Measurements from ENCODE around the gene ATXN1. TPM values are rescaled to one million over a fixed set of nuclear protein-coding genes. Genes with fewer than 3 reads are reported as not detected.

Gene ATXN1
- polyA plus RNA-seq, 1 of the 3 experiments (the other 2 are of a cell fraction): 7.9 TPM

DNA sequence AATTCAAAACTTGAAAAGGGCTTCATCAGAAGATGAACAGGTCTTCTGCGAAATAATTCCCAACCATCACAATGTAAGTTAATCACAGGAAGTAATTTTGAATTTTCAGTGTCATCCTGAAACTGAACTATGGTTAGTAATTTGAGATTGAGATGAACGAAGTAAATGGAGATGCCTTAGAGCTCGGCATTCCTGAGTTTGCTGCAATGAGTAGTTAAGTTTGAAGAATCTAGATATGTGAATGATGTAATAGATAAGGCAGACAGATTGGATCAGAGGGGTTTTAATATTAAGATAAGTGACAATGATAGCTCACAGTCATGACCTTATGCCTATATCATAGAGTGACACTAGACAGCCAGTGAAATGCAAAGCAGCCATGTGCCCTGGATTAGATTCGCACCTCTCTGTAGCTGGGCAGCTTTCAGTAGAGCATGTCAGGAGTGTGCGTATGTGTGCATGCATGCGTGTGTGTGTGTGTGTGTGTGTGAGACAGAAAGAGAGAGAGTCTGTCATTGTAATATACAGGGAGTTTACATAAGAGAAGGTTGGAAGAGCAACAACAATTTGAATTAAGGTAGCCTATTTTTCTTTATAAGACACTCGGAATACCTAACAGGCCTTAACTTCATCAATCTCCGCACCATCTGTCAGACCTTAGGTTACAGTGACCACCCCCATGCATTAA lies 289.9 kb downstream of the ATXN1 start:
- no peak overlapping the region for H3K9ac ChIP-seq
- peaks cover 0 to 22% of the 10 kb centered on the region in 2 experiments for H3K36me3 ChIP-seq (replicated peaks in 1 of 2; ENCODE audit: control insufficient read depth in 1 of 2, insufficient read depth in 2 of 2, low read length in 1 of 2)
- H4K20me1 ChIP-seq (ENCODE audit: insufficient read depth): no peaks in the 10 kb centered on the region
- DNase-seq: no peak
- no peak overlapping the region for H3K4me2 ChIP-seq
- H3K9me2 ChIP-seq: no peaks in the 10 kb centered on the region
- H3K27ac ChIP-seq (ENCODE audit: low read depth in 2 of 2, low read length in 1 of 2): no peak overlapping the region; a peak in 1 of 4 replicates
- TF ChIP-seq EZH2phosphoT487 (IDR thresholded peaks at IDR 0.05; ENCODE audit: borderline replicate concordance, low read depth): no peak
- no peak for TF ChIP-seq YY1 (IDR thresholded peaks at IDR 0.05; ENCODE audit: low read depth)
- no peak for TF ChIP-seq TAF1 (IDR thresholded peaks at IDR 0.05; ENCODE audit: borderline replicate concordance, low read depth, low read length)
- TF ChIP-seq, protein P1, sequence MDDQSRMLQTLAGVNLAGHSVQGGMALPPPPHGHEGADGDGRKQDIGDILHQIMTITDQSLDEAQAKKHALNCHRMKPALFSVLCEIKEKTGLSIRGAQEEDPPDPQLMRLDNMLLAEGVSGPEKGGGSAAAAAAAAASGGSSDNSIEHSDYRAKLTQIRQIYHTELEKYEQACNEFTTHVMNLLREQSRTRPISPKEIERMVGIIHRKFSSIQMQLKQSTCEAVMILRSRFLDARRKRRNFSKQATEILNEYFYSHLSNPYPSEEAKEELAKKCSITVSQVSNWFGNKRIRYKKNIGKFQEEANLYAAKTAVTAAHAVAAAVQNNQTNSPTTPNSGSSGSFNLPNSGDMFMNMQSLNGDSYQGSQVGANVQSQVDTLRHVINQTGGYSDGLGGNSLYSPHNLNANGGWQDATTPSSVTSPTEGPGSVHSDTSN (IDR thresholded peaks at IDR 0.05): 0 out of 2 replicates have a peak, but pooled peaks have one; percentile 6
- no peak for TF ChIP-seq SMC3 (IDR thresholded peaks at IDR 0.05; ENCODE audit: low read depth, low read length)
- H3F3A ChIP-seq (replicated peaks; ENCODE audit: insufficient read depth): peaks cover 6% of the 10 kb centered on the region
- ChIA-PET CTCF (interaction anchor here (0.8 to 1.5 kb wide), 3 partner anchors 8 to 140 kb away, joined by 3 to 4 read pairs (median 3); no protein-coding TSS in a partner anchor), POLR2A (no interaction called here)
- H3K9me3 ChIP-seq: no peaks in the 10 kb centered on the region
- no peak overlapping the region for H2AFZ ChIP-seq (ENCODE audit: low read depth)
- WGBS (ENCODE audit: low lambda C conversion rate): 76% methylated on average over 8 of the region's 8 CpGs
- peaks cover 16% of the 10 kb centered on the region; the same call in 1 of the 2 replicates for H3K79me2 ChIP-seq (ENCODE audit: insufficient read depth)
- peaks cover 0 to 21% of the 10 kb centered on the region in 2 experiments; a peak in 2 of 4 replicates for H3K4me1 ChIP-seq (ENCODE audit: control insufficient read depth in 1 of 2, insufficient read depth in 2 of 2, low read depth in 1 of 2, low read length in 1 of 2)
- H3K4me3 ChIP-seq (ENCODE audit: low read depth in 2 of 2, low read length in 1 of 2): no peak overlapping the region
- H3K27me3 ChIP-seq (ENCODE audit: insufficient read depth): no peaks in the 10 kb centered on the region

DNA sequence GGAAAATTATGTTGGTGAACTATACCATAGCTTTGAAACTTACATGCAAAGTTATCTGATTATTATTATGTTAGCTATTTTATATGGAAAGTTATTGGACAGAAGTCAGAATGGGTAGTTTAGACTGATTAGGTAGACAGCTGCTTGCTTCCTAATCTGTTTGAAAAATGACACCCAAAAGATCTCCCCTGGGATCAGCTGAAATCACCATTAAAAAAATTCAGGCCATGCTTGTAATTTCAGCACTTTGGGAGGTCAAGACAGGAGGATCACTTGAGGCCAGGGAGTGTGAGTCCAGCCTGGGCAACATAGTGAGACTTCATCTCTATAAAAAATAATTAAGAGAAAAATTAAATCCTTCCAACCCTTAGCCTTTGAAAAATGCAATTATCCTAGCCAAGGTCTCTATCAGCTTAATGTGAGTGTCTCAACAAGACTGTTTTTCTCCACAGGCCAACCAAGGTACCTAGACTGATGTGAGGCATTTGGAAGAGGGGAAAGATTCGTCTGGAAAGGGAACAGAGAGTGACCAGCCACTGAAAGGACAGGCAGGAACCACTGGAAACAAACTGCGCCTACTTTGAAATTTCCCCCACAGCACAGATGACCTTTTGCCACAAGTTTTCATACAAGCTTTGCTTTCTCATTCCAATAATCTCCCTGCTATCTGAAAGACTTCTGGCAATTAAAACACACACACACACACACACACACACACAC lies 290.6 kb downstream of the ATXN1 start:
- DNase-seq: no peak
- Histone ChIP-seq H2AFZ (ENCODE audit: low read depth) (no peak overlapping the region), H3K4me2 (no peak overlapping the region), H3K9ac (no peak overlapping the region), H3K4me3 (ENCODE audit: low read depth in 2 of 2, low read length in 1 of 2) (no peak overlapping the region), H4K20me1 (ENCODE audit: insufficient read depth) (no peaks in the 10 kb centered on the region), H3K36me3 (replicated peaks in 1 of 2; ENCODE audit: control insufficient read depth in 1 of 2, insufficient read depth in 2 of 2, low read length in 1 of 2) (peaks cover 0 to 20% of the 10 kb centered on the region in 2 experiments), H3K9me3 (no peaks in the 10 kb centered on the region), H3K9me2 (no peaks in the 10 kb centered on the region), H3K79me2 (ENCODE audit: insufficient read depth) (peaks cover 19% of the 10 kb centered on the region; the same call in 1 of the 2 replicates), H3F3A (replicated peaks; ENCODE audit: insufficient read depth) (peaks cover 6% of the 10 kb centered on the region), H3K27me3 (ENCODE audit: insufficient read depth) (no peaks in the 10 kb centered on the region), H3K4me1 (ENCODE audit: control insufficient read depth in 1 of 2, insufficient read depth in 2 of 2, low read depth in 1 of 2, low read length in 1 of 2) (peaks cover 0 to 21% of the 10 kb centered on the region in 2 experiments; a peak in 2 of 4 replicates), H3K27ac (ENCODE audit: low read depth in 2 of 2, low read length in 1 of 2) (no peak overlapping the region; a peak in 1 of 4 replicates)
- TF ChIP-seq RCOR1 (IDR thresholded peaks at IDR 0.05; ENCODE audit: low read length) (no peak), EZH2phosphoT487 (IDR thresholded peaks at IDR 0.05; ENCODE audit: borderline replicate concordance, low read depth) (no peak), RAD21 (IDR thresholded peaks at IDR 0.05; ENCODE audit: low read length) (no peak), RFX5 (IDR thresholded peaks at IDR 0.05; ENCODE audit: low read length) (no peak), GABPA (IDR thresholded peaks at IDR 0.05; ENCODE audit: low read depth) (no peak), TCF12 (IDR thresholded peaks at IDR 0.05) (no peak), MEF2A (IDR thresholded peaks at IDR 0.05; ENCODE audit: borderline replicate concordance, low read depth) (no peak), SMC3 (IDR thresholded peaks at IDR 0.05; ENCODE audit: low read depth, low read length) (no peak), FOXM1 (IDR thresholded peaks at IDR 0.05; ENCODE audit: low read depth) (no peak), TAF1 (IDR thresholded peaks at IDR 0.05; ENCODE audit: borderline replicate concordance, low read depth, low read length) (no peak), GATA2 (CRISPR knock-in tag; IDR thresholded peaks at IDR 0.05) (no peak)
- TF ChIP-seq, protein P2, sequence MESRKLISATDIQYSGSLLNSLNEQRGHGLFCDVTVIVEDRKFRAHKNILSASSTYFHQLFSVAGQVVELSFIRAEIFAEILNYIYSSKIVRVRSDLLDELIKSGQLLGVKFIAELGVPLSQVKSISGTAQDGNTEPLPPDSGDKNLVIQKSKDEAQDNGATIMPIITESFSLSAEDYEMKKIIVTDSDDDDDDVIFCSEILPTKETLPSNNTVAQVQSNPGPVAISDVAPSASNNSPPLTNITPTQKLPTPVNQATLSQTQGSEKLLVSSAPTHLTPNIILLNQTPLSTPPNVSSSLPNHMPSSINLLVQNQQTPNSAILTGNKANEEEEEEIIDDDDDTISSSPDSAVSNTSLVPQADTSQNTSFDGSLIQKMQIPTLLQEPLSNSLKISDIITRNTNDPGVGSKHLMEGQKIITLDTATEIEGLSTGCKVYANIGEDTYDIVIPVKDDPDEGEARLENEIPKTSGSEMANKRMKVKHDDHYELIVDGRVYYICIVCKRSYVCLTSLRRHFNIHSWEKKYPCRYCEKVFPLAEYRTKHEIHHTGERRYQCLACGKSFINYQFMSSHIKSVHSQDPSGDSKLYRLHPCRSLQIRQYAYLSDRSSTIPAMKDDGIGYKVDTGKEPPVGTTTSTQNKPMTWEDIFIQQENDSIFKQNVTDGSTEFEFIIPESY (IDR thresholded peaks at IDR 0.05; ENCODE audit: borderline replicate concordance, low read depth): no peak
- TF ChIP-seq, protein P1 (IDR thresholded peaks at IDR 0.05): no peak
- TF ChIP-seq, protein P3, sequence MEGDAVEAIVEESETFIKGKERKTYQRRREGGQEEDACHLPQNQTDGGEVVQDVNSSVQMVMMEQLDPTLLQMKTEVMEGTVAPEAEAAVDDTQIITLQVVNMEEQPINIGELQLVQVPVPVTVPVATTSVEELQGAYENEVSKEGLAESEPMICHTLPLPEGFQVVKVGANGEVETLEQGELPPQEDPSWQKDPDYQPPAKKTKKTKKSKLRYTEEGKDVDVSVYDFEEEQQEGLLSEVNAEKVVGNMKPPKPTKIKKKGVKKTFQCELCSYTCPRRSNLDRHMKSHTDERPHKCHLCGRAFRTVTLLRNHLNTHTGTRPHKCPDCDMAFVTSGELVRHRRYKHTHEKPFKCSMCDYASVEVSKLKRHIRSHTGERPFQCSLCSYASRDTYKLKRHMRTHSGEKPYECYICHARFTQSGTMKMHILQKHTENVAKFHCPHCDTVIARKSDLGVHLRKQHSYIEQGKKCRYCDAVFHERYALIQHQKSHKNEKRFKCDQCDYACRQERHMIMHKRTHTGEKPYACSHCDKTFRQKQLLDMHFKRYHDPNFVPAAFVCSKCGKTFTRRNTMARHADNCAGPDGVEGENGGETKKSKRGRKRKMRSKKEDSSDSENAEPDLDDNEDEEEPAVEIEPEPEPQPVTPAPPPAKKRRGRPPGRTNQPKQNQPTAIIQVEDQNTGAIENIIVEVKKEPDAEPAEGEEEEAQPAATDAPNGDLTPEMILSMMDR (IDR thresholded peaks at IDR 0.05): no peak
- TF ChIP-seq, protein P4, sequence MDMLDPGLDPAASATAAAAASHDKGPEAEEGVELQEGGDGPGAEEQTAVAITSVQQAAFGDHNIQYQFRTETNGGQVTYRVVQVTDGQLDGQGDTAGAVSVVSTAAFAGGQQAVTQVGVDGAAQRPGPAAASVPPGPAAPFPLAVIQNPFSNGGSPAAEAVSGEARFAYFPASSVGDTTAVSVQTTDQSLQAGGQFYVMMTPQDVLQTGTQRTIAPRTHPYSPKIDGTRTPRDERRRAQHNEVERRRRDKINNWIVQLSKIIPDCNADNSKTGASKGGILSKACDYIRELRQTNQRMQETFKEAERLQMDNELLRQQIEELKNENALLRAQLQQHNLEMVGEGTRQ (IDR thresholded peaks at IDR 0.05; ENCODE audit: borderline replicate concordance, low read depth, low read length): no peak
- 100% methylated on average over 2 of the region's 2 CpGs for whole genome bisulfite sequencing (ENCODE audit: low lambda C conversion rate)
- POLR2A ChIA-PET: no interaction called here
- CTCF ChIA-PET: interaction anchor here (0.8 to 1.9 kb wide), 3 partner anchors 8 to 139 kb away, joined by 3 to 4 read pairs (median 4); no protein-coding TSS in a partner anchor

All from SK-N-SH (cell line).